ENCODE measurements around the gene GAREM2. TPM values are rescaled to one million over a fixed set of nuclear protein-coding genes. Genes with fewer than 3 reads are reported as not detected.

GAREM2 gene
- total RNA-seq, 1 donor from 2014 or later = 6.1 TPM

GRCh38 chr2:26169226-26169625 lies 3.7 kb upstream of the GAREM2 start:
- DNase-seq (ENCODE audit: low spot score in 2 of 2) = no peak
- FAIRE-seq = no peak

GRCh38 chr2:26169681-26170414 lies 3.0 kb upstream of the GAREM2 start:
- no peak for FAIRE-seq
- no peak for DNase-seq (ENCODE audit: low spot score in 2 of 2)

GRCh38 chr2:26170795-26171194 lies 2.1 kb upstream of the GAREM2 start:
- FAIRE-seq (no peak), DNase-seq (ENCODE audit: low spot score in 2 of 2) (no peak)

- FAIRE-seq = no peak
Observed at GRCh38 chr2:26172189-26172870, 558 bp upstream of the GAREM2 start.

GRCh38 chr2:26173776-26174482 lies 1.0 kb downstream of the GAREM2 start:
- no peak for FAIRE-seq
- DNase-seq (ENCODE audit: low spot score in 2 of 2) = peak; percentile 66 to 69

More at GRCh38 chr2:26172189-26172870, 558 bp upstream of the GAREM2 start:
- DNase-seq (ENCODE audit: low spot score in 2 of 2) = no peak

GRCh38 chr2:26174691-26175465 lies 2.0 kb downstream of the GAREM2 start:
- DNase-seq (ENCODE audit: low spot score in 2 of 2) = no peak

GRCh38 chr2:26175466-26176278 lies 2.8 kb downstream of the GAREM2 start:
- no peak for DNase-seq (ENCODE audit: low spot score in 2 of 2)
- no peak for FAIRE-seq

More at GRCh38 chr2:26174691-26175465, 2.0 kb downstream of the GAREM2 start:
- no peak for FAIRE-seq

- FAIRE-seq (no peak), DNase-seq (ENCODE audit: low spot score in 2 of 2) (no peak)
Observed at GRCh38 chr2:26176279-26176615, 3.4 kb downstream of the GAREM2 start.

GRCh38 chr2:26177122-26177521 lies 4.2 kb downstream of the GAREM2 start:
- FAIRE-seq = no peak
- DNase-seq (ENCODE audit: low spot score in 2 of 2) = no peak

GRCh38 chr2:26178246-26178645 lies 5.4 kb downstream of the GAREM2 start:
- FAIRE-seq = no peak
- DNase-seq (ENCODE audit: low spot score in 2 of 2) = no peak

- no peak for FAIRE-seq
- DNase-seq (ENCODE audit: low spot score in 2 of 2) = peak in 1 of 2 donors; percentile 71
Observed at GRCh38 chr2:26178746-26179436, 6.0 kb downstream of the GAREM2 start.

- no peak for FAIRE-seq
- DNase-seq (ENCODE audit: low spot score in 2 of 2) = no peak
Observed at GRCh38 chr2:26179446-26179913, 6.6 kb downstream of the GAREM2 start.

GRCh38 chr2:26182441-26182840 lies 9.6 kb downstream of the GAREM2 start:
- DNase-seq (ENCODE audit: low spot score in 2 of 2) = no peak
- FAIRE-seq = no peak

GRCh38 chr2:26182887-26183630 lies 10.2 kb downstream of the GAREM2 start:
- no peak for FAIRE-seq
- DNase-seq (ENCODE audit: low spot score in 2 of 2) = no peak

GRCh38 chr2:26184121-26184520 lies 11.2 kb downstream of the GAREM2 start:
- FAIRE-seq (no peak), DNase-seq (ENCODE audit: low spot score in 2 of 2) (no peak)

- FAIRE-seq (no peak), DNase-seq (ENCODE audit: low spot score in 2 of 2) (peak; percentile 69 to 77)
Observed at GRCh38 chr2:26184555-26185303, 11.8 kb downstream of the GAREM2 start.

GRCh38 chr2:26185304-26185928 lies 12.5 kb downstream of the GAREM2 start:
- DNase-seq (ENCODE audit: low spot score in 2 of 2) (no peak), FAIRE-seq (no peak)

Data from frontal cortex (tissue), 4 donors.